H1 (cell line): ENCODE results near the gene AGPS.

Experiments used
- GABPA ChIP-seq: IDR thresholded peaks from 2 replicates; pipeline ENCODE4 v1.6.1; 2011; ENCODE audit warnings: mild to moderate bottlenecking, low read length, moderate library complexity, borderline replicate concordance; ENCODE audit not compliant: insufficient read depth
- HDAC2 ChIP-seq, 2 experiments: fragments of 300-600 bp in 1 of 2; sonication (generic) in 1 of 2; IDR thresholded peaks; 2 replicates each; pipeline ENCODE4 v1.6.1; 2011 to 2012; ENCODE audit warnings: low read depth in 2 of 2, low read length in 2 of 2, mild to moderate bottlenecking in 2 of 2, moderate library complexity in 2 of 2, borderline replicate concordance in 1 of 2, inconsistent platforms in 1 of 2
- SRF ChIP-seq: IDR thresholded peaks from 2 replicates; pipeline ENCODE4 v1.6.1; 2011; ENCODE audit warnings: mild to moderate bottlenecking, low read depth, low read length, moderate library complexity
- TAF1 ChIP-seq: IDR thresholded peaks from 2 replicates; pipeline ENCODE4 v1.6.1; 2011; ENCODE audit warnings: mild to moderate bottlenecking, low read depth, low read length
- TAF7 ChIP-seq: optimal IDR thresholded peaks from 2 replicates; pipeline ENCODE3; 2011; ENCODE audit warnings: low read depth, mild to moderate bottlenecking, inconsistent platforms, low read length, moderate library complexity, borderline replicate concordance
- YY1 ChIP-seq: IDR thresholded peaks from 2 replicates; pipeline ENCODE4 v1.6.1; 2011; ENCODE audit warnings: low read depth, mild to moderate bottlenecking, low read length
- ZNF274 ChIP-seq: IDR thresholded peaks from 2 replicates; pipeline ENCODE4 v1.7.0; 2012; ENCODE audit warnings: low read length, borderline replicate concordance; ENCODE audit errors: extremely low read depth
- TF ChIP-seq, protein P1 (sequence below), 3 experiments: IDR thresholded peaks; 1 replicate in 2 of 3; 2 replicates in 1 of 3; pipeline versions ENCODE4 v1.5.1 to v1.6.1; 2011; ENCODE audit warnings: low read length in 3 of 3, mild to moderate bottlenecking in 3 of 3, inconsistent platforms in 2 of 3, low read depth in 1 of 3, moderate library complexity in 1 of 3; ENCODE audit not compliant: insufficient read depth in 1 of 3; ENCODE audit errors: control extremely low read depth in 1 of 3
- TF ChIP-seq, protein P2 (sequence below): IDR thresholded peaks from 2 replicates; pipeline ENCODE4 v1.6.1; 2012; ENCODE audit warnings: inconsistent platforms
- TF ChIP-seq, protein P3 (sequence below): IDR thresholded peaks from 2 replicates; pipeline ENCODE4 v1.6.1; 2011; ENCODE audit warnings: low read length, improper control_type of control experiment
- TF ChIP-seq, protein P4 (sequence below): fragments of 300-600 bp; sonication (generic); IDR thresholded peaks from 2 replicates; pipeline ENCODE4 v1.7.1; 2012; ENCODE audit warnings: low read length, moderate library complexity, mild to moderate bottlenecking, inconsistent platforms; ENCODE audit not compliant: insufficient replicate concordance

DNA sequence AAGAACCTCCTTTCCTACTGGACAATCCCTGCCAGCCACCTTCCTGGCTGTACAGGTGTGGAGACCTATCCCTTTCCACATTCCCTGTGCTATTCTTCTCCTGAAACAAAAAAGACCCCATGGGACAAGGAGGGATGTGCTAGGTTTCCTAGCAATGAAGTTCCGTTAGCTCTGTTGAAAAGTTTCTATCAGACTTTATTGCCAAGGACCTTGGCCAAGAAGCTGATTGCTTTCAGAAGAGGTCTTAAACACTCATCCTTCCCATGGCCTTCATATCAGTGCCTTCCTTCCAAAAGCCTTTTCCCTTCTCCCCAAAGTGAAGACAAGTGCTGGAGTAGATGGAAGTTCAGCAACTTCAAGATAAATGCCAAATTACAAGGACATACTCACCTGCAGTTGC is 194.8 kb downstream of the AGPS start:
- TF ChIP-seq, protein P1, sequence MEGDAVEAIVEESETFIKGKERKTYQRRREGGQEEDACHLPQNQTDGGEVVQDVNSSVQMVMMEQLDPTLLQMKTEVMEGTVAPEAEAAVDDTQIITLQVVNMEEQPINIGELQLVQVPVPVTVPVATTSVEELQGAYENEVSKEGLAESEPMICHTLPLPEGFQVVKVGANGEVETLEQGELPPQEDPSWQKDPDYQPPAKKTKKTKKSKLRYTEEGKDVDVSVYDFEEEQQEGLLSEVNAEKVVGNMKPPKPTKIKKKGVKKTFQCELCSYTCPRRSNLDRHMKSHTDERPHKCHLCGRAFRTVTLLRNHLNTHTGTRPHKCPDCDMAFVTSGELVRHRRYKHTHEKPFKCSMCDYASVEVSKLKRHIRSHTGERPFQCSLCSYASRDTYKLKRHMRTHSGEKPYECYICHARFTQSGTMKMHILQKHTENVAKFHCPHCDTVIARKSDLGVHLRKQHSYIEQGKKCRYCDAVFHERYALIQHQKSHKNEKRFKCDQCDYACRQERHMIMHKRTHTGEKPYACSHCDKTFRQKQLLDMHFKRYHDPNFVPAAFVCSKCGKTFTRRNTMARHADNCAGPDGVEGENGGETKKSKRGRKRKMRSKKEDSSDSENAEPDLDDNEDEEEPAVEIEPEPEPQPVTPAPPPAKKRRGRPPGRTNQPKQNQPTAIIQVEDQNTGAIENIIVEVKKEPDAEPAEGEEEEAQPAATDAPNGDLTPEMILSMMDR (IDR thresholded peaks at IDR 0.05; ENCODE audit: control extremely low read depth in 1 of 3, insufficient read depth in 1 of 3, low read depth in 1 of 3, low read length in 3 of 3), result no peak
- TF ChIP-seq YY1 (no peak), TAF1 (no peak), TAF7 (no peak), ZNF274 (no peak), HDAC2 (IDR thresholded peaks at IDR 0.05; ENCODE audit: borderline replicate concordance in 1 of 2, low read depth in 2 of 2, low read length in 2 of 2) (no peak), GABPA (no peak), SRF (no peak)
- TF ChIP-seq, protein P2, sequence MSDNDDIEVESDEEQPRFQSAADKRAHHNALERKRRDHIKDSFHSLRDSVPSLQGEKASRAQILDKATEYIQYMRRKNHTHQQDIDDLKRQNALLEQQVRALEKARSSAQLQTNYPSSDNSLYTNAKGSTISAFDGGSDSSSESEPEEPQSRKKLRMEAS, result no peak
- TF ChIP-seq, protein P3, sequence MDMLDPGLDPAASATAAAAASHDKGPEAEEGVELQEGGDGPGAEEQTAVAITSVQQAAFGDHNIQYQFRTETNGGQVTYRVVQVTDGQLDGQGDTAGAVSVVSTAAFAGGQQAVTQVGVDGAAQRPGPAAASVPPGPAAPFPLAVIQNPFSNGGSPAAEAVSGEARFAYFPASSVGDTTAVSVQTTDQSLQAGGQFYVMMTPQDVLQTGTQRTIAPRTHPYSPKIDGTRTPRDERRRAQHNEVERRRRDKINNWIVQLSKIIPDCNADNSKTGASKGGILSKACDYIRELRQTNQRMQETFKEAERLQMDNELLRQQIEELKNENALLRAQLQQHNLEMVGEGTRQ, result no peak
- TF ChIP-seq, protein P4, sequence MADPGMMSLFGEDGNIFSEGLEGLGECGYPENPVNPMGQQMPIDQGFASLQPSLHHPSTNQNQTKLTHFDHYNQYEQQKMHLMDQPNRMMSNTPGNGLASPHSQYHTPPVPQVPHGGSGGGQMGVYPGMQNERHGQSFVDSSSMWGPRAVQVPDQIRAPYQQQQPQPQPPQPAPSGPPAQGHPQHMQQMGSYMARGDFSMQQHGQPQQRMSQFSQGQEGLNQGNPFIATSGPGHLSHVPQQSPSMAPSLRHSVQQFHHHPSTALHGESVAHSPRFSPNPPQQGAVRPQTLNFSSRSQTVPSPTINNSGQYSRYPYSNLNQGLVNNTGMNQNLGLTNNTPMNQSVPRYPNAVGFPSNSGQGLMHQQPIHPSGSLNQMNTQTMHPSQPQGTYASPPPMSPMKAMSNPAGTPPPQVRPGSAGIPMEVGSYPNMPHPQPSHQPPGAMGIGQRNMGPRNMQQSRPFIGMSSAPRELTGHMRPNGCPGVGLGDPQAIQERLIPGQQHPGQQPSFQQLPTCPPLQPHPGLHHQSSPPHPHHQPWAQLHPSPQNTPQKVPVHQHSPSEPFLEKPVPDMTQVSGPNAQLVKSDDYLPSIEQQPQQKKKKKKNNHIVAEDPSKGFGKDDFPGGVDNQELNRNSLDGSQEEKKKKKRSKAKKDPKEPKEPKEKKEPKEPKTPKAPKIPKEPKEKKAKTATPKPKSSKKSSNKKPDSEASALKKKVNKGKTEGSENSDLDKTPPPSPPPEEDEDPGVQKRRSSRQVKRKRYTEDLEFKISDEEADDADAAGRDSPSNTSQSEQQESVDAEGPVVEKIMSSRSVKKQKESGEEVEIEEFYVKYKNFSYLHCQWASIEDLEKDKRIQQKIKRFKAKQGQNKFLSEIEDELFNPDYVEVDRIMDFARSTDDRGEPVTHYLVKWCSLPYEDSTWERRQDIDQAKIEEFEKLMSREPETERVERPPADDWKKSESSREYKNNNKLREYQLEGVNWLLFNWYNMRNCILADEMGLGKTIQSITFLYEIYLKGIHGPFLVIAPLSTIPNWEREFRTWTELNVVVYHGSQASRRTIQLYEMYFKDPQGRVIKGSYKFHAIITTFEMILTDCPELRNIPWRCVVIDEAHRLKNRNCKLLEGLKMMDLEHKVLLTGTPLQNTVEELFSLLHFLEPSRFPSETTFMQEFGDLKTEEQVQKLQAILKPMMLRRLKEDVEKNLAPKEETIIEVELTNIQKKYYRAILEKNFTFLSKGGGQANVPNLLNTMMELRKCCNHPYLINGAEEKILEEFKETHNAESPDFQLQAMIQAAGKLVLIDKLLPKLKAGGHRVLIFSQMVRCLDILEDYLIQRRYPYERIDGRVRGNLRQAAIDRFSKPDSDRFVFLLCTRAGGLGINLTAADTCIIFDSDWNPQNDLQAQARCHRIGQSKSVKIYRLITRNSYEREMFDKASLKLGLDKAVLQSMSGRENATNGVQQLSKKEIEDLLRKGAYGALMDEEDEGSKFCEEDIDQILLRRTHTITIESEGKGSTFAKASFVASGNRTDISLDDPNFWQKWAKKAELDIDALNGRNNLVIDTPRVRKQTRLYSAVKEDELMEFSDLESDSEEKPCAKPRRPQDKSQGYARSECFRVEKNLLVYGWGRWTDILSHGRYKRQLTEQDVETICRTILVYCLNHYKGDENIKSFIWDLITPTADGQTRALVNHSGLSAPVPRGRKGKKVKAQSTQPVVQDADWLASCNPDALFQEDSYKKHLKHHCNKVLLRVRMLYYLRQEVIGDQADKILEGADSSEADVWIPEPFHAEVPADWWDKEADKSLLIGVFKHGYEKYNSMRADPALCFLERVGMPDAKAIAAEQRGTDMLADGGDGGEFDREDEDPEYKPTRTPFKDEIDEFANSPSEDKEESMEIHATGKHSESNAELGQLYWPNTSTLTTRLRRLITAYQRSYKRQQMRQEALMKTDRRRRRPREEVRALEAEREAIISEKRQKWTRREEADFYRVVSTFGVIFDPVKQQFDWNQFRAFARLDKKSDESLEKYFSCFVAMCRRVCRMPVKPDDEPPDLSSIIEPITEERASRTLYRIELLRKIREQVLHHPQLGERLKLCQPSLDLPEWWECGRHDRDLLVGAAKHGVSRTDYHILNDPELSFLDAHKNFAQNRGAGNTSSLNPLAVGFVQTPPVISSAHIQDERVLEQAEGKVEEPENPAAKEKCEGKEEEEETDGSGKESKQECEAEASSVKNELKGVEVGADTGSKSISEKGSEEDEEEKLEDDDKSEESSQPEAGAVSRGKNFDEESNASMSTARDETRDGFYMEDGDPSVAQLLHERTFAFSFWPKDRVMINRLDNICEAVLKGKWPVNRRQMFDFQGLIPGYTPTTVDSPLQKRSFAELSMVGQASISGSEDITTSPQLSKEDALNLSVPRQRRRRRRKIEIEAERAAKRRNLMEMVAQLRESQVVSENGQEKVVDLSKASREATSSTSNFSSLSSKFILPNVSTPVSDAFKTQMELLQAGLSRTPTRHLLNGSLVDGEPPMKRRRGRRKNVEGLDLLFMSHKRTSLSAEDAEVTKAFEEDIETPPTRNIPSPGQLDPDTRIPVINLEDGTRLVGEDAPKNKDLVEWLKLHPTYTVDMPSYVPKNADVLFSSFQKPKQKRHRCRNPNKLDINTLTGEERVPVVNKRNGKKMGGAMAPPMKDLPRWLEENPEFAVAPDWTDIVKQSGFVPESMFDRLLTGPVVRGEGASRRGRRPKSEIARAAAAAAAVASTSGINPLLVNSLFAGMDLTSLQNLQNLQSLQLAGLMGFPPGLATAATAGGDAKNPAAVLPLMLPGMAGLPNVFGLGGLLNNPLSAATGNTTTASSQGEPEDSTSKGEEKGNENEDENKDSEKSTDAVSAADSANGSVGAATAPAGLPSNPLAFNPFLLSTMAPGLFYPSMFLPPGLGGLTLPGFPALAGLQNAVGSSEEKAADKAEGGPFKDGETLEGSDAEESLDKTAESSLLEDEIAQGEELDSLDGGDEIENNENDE, result no peak
